Measurements from ENCODE around the gene NELL1.

NELL1 gene

GRCh38 chr11:21602699-21603098 is 933.3 kb downstream of the NELL1 start:
- TF ChIP-seq REST (IDR thresholded peaks at IDR 0.05; ENCODE audit: insufficient replicate concordance, low read depth) (no peak), POLR2AphosphoS5 (IDR thresholded peaks at IDR 0.05; ENCODE audit: low read depth) (no peak), GABPA (IDR thresholded peaks at IDR 0.05; ENCODE audit: low read depth) (no peak), SPI1 (IDR thresholded peaks at IDR 0.05; ENCODE audit: borderline replicate concordance, low read depth) (no peak), CTCF (IDR thresholded peaks at IDR 0.05; ENCODE audit: insufficient read depth, low read length) (no peak)
- no peak overlapping the region for H3K27ac ChIP-seq (replicated peaks)
- H3K4me3 ChIP-seq (replicated peaks; ENCODE audit: insufficient read depth, low read length): no peak overlapping the region
- no peak for DNase-seq (ENCODE audit: low read depth in 1 of 2, low spot score in 1 of 2)
- no peaks in the 10 kb centered on the region for H3K27me3 ChIP-seq (ENCODE audit: insufficient read depth, poor library complexity, severe bottlenecking)

GRCh38 chr11:21603886-21604285 is 934.5 kb downstream of the NELL1 start:
- no peak for DNase-seq (ENCODE audit: low read depth in 1 of 2, low spot score in 1 of 2)
- no peaks in the 10 kb centered on the region for H3K27me3 ChIP-seq (ENCODE audit: insufficient read depth, poor library complexity, severe bottlenecking)
- H3K27ac ChIP-seq (replicated peaks): no peak overlapping the region
- no peak for TF ChIP-seq CTCF (IDR thresholded peaks at IDR 0.05; ENCODE audit: insufficient read depth, low read length)
- no peak for TF ChIP-seq SPI1 (IDR thresholded peaks at IDR 0.05; ENCODE audit: borderline replicate concordance, low read depth)
- TF ChIP-seq REST (IDR thresholded peaks at IDR 0.05; ENCODE audit: insufficient replicate concordance, low read depth): no peak
- TF ChIP-seq POLR2AphosphoS5 (IDR thresholded peaks at IDR 0.05; ENCODE audit: low read depth): no peak
- no peak for TF ChIP-seq GABPA (IDR thresholded peaks at IDR 0.05; ENCODE audit: low read depth)
- H3K4me3 ChIP-seq (replicated peaks; ENCODE audit: insufficient read depth, low read length): no peak overlapping the region

GRCh38 chr11:21604564-21604963 is 935.2 kb downstream of the NELL1 start:
- no peak for DNase-seq (ENCODE audit: low read depth in 1 of 2, low spot score in 1 of 2)
- H3K27ac ChIP-seq (replicated peaks): no peak overlapping the region
- TF ChIP-seq GABPA (IDR thresholded peaks at IDR 0.05; ENCODE audit: low read depth) (no peak), CTCF (IDR thresholded peaks at IDR 0.05; ENCODE audit: insufficient read depth, low read length) (no peak), POLR2AphosphoS5 (IDR thresholded peaks at IDR 0.05; ENCODE audit: low read depth) (no peak), SPI1 (IDR thresholded peaks at IDR 0.05; ENCODE audit: borderline replicate concordance, low read depth) (no peak), REST (IDR thresholded peaks at IDR 0.05; ENCODE audit: insufficient replicate concordance, low read depth) (no peak)
- H3K27me3 ChIP-seq (ENCODE audit: insufficient read depth, poor library complexity, severe bottlenecking): no peaks in the 10 kb centered on the region
- H3K4me3 ChIP-seq (replicated peaks; ENCODE audit: insufficient read depth, low read length): no peak overlapping the region
